Upper lobe of right lung (tissue), 1 donor: ENCODE data around the gene TRAF4. TPM values are rescaled to one million over a fixed set of nuclear protein-coding genes. Genes with fewer than 3 reads are reported as not detected.
"Not testable (repeated sequence)": the region's sequence is repeated elsewhere in the genome, so short reads cannot be mapped to it uniquely, and the experiment has no call there.

Source experiments
- ATAC-seq: fragments of 200-7000 bp; cut with Tn5 transposase; one replicate; pipeline ENCODE4 v1.9.1; 2020; ENCODE audit warnings: mild to moderate bottlenecking, moderate library complexity
- DNase-seq: peaks from one replicate; pipeline ENCODE4 v3.0.0-alpha.2; 2020
- H3K27ac ChIP-seq: fragments of 200-600 bp; one replicate; pipeline ENCODE4 v1.8.0; 2022
- H3K27me3 ChIP-seq: fragments of 200-600 bp; one replicate; pipeline ENCODE4 v1.8.0; 2022; ENCODE audit warnings: mild to moderate bottlenecking
- H3K36me3 ChIP-seq: fragments of 200-600 bp; one replicate; pipeline ENCODE4 v1.8.0; 2022
- H3K4me1 ChIP-seq: fragments of 200-600 bp; one replicate; pipeline ENCODE4 v1.8.0; 2022
- H3K4me3 ChIP-seq: fragments of 200-600 bp; one replicate; pipeline ENCODE4 v1.8.0; 2022; ENCODE audit warnings: mild to moderate bottlenecking
- H3K9me3 ChIP-seq: fragments of 200-600 bp; one replicate; pipeline ENCODE4 v1.8.0; 2022
- intact Hi-C: fragments of 100-400 bp; cut with DNase I; formaldehyde crosslinking; loops from one replicate; pipeline ENCODE4 v1.11.0; 2022
- total RNA-seq: library from RNA; stranded (reverse); fragmentation: NEBNext Ultra II Directional; extraction: Animal tissue kit (Norgen Biotek cat#: 25700); gene quantifications from one replicate; pipeline ENCODE4 v1.2.1, GENCODE V29; 2021
- TF ChIP-seq, protein P1 (sequence below): fragments of 200-600 bp; IDR thresholded peaks from one replicate; pipeline ENCODE4 v1.8.0; 2022; ENCODE audit warnings: antibody characterized with exemption
- donor health status: DM: no; HTN: yes; CAD: no; lungs with severe emphysema.

The TRAF4 gene
- total RNA-seq, 1 donor from 2014 or later = 65.9 TPM

DNA sequence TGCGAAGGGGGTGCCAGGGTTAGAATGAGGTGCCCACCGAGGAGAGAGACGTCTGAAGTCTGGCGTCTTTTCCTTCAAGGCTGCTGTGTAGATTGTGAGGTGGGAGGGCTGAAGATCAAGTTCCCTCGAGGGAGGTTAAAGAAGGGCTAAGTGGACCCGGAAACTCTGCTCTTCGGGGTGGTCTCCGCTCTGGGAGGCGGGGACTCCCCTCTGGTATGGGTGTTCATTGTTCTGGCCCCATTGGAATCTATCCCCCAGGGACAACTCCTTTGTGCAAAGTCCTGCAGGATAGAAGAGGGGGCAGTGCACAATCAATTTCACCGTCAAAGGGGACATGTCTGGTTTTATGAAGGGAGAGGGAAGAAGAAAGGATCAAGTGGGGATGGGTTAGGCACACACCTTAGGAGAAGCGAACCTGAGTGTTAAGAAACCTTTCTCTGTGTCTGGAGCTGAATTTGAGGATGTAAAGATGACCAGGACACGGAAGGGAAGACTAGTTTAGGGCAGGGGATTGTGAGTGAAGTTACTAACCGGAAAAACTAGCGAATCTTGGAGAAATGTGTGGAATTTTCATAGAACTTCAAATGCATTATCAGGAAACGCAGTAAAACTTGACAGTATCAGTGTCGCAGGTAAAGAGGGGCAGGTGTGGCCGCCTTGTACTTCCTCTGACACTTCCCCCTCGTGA is 25.3 kb upstream of the TRAF4 start:
- Histone ChIP-seq H3K9me3 (no peaks in the 10 kb centered on the region), H3K4me3 (peak overlapping the region; percentile 86), H3K27me3 (no peaks in the 10 kb centered on the region), H3K4me1 (peaks cover 49% of the 10 kb centered on the region), H3K36me3 (peaks cover 44% of the 10 kb centered on the region), H3K27ac (peak overlapping the region; percentile 86)
- no peak for ATAC-seq
- TF ChIP-seq, protein P1, sequence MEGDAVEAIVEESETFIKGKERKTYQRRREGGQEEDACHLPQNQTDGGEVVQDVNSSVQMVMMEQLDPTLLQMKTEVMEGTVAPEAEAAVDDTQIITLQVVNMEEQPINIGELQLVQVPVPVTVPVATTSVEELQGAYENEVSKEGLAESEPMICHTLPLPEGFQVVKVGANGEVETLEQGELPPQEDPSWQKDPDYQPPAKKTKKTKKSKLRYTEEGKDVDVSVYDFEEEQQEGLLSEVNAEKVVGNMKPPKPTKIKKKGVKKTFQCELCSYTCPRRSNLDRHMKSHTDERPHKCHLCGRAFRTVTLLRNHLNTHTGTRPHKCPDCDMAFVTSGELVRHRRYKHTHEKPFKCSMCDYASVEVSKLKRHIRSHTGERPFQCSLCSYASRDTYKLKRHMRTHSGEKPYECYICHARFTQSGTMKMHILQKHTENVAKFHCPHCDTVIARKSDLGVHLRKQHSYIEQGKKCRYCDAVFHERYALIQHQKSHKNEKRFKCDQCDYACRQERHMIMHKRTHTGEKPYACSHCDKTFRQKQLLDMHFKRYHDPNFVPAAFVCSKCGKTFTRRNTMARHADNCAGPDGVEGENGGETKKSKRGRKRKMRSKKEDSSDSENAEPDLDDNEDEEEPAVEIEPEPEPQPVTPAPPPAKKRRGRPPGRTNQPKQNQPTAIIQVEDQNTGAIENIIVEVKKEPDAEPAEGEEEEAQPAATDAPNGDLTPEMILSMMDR = no peak
- intact Hi-C loops = no loop called here
- DNase-seq = no peak

DNA sequence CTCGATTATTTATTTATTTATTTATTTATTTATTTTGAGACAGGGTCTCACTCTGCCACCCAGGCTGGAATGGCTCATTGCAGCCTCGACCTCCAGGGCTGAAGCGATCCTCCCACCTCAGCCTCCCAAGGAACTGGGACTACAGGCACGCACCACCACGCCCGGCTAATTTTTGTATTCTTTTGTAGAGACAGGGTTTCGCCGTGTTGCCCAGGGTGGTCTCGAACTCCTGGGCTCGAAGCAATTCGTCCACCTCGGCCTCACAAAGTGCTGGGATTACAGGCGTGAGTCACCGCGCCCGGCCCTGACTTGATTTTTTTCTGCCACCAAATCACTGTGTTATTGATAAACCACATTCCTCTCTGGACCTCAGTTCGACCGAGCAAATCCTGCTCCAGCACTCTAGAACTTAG is 24.8 kb upstream of the TRAF4 start:
- no peak for ATAC-seq
- peaks cover 53% of the 10 kb centered on the region for H3K4me1 ChIP-seq
- no peaks in the 10 kb centered on the region for H3K27me3 ChIP-seq
- intact Hi-C loops = no loop called here
- H3K36me3 ChIP-seq = peaks cover 44% of the 10 kb centered on the region
- H3K4me3 ChIP-seq = peak overlapping the region; percentile 86
- TF ChIP-seq, protein P1 = no peak
- peak overlapping the region; percentile 86 for H3K27ac ChIP-seq
- no peak for DNase-seq
- H3K9me3 ChIP-seq = no peaks in the 10 kb centered on the region

DNA sequence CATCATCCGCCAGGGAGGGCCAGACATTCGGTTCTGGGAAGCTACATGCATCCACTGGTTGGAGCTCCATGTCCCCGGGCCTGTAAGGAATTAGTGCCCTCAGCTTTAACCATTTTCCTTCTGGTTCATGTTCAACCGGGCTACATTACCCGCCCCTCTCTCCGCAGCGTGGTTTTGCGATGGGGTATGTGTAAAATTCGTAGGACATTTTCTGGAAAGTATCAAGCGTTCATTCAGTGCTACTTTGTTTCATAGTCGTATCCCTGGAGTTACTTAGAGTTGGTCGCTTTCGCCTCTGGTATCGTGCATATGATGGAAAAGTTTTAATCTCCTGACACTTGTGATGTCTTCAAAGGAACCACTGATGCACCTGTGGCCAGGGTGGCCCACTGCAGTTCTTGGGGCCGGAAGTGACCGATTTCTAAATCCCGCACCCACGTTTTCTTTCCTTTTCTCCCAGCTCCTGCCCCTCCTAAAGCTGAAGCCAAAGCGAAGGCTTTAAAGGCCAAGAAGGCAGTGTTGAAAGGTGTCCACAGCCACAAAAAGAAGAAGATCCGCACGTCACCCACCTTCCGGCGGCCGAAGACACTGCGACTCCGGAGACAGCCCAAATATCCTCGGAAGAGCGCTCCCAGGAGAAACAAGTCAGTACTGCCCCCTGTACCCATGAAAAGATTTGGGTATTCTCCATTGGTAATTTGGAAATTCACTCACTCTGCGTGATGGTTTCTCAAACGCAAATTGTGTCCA is 23.4 kb upstream of the TRAF4 start:
- Histone ChIP-seq H3K9me3 (no peaks in the 10 kb centered on the region), H3K4me3 (peak overlapping the region; percentile 86), H3K27me3 (no peaks in the 10 kb centered on the region), H3K4me1 (peaks cover 56% of the 10 kb centered on the region), H3K27ac (peak overlapping the region; percentile 86), H3K36me3 (peaks cover 41% of the 10 kb centered on the region)
- TF ChIP-seq, protein P1 = no peak
- intact Hi-C loops = no loop called here
- no peak for DNase-seq
- no peak for ATAC-seq

DNA sequence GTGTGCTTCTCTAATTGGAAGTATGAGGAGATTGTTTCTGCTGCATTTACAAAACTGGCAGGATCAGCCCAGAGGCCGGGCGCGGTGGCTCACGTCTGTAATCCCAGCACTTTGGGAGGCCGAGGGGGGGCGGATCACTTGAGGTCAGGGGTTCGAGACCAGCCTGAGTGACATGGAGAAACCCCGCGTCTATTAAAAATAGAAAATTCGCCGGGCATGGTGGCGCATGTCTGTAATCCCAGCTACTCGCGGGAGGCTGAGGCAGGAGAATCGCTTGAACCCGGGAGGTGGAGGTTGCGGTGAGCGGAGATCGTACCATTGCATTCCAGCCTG is 22.8 kb upstream of the TRAF4 start:
- Histone ChIP-seq H3K4me3 (peak overlapping the region; percentile 86), H3K36me3 (peaks cover 41% of the 10 kb centered on the region), H3K4me1 (peaks cover 60% of the 10 kb centered on the region)
- H3K9me3 ChIP-seq, intact Hi-C loops, ATAC-seq, H3K27ac ChIP-seq, H3K27me3 ChIP-seq, DNase-seq: not testable (repeated sequence)

DNA sequence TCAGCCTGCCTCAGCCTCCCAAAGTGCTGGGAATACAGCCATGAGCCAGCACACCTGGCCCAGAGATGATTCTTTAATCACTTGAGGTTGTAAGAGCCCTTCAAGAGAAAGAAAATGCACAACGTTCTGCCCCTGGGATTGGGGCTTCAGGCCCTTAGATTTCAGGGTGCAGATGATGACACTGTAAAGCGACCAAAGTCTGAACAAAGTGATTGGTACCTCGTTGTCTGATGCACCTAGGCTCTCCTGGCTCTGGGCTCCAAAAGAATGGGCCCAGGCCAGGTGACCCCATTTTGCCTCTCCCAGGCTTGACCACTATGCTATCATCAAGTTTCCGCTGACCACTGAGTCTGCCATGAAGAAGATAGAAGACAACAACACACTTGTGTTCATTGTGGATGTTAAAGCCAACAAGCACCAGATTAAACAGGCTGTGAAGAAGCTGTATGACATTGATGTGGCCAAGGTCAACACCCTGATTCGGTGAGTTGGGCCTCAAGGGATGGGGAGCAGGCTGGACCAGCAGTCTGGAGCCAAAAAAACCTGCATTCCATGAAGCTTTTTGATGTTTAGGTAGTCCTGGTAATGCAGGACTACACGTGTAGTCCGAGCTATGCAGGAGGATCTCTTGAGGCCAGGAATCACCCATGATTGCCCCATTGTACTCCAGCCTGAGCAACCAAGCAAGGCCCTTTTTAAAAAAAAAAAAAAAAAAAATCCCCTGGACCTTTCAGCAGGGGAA is 21.2 kb upstream of the TRAF4 start:
- Histone ChIP-seq H3K4me1 (peaks cover 55% of the 10 kb centered on the region), H3K36me3 (peaks cover 41% of the 10 kb centered on the region), H3K4me3 (peak overlapping the region; percentile 0), H3K27me3 (no peaks in the 10 kb centered on the region), H3K27ac (peak overlapping the region; percentile 24), H3K9me3 (no peaks in the 10 kb centered on the region)
- ATAC-seq = no peak
- TF ChIP-seq, protein P1 = no peak
- intact Hi-C loops = no loop called here
- no peak for DNase-seq
